ENCODE data around the gene STPG1. TPM values are rescaled to one million over a fixed set of nuclear protein-coding genes. Genes with fewer than 3 reads are reported as not detected.

STPG1 gene
- polyA plus RNA-seq, 1 donor (not counting 4 experiments of a cell fraction or from before 2014, with no cell fraction given), result 16.6 TPM

DNA sequence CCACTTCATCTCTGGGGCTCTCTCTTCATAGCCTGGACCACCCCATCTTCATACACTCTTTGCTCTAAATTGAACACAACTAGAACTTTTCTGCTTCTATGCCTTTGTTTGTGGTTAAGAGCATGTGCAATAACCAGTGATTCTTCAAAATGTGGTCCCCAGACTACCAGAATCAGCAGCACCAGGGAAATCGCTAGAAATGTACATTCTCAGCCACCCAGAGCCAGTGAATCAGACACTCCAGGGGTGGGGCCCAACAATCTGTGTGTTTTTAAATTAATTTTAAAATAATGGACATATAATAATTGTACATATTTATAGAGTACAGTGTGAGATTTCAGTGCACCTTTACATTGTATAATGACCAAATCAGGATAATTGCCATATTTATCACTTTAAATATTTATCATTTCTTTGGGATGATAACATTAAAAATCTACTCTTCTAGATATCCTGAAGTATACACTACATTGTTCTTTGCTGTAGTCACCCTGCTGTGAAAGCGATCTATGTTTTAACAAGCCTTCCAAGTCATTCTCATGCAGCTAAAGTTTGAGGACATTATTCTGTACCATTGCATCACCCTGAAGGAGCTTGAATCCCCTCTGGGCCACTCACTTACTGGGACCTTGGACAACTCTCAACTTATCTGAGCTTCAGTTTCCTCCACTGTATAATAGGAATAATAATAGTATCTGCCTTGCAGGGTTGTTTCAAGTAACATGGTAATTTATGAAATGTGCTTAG is 83.6 kb downstream of the STPG1 start:
- H3K79me2 ChIP-seq (ENCODE audit: control insufficient read depth, insufficient read depth, low read length), result no peaks in the 10 kb centered on the region
- peaks cover 2% of the 10 kb centered on the region for H3K27me3 ChIP-seq (ENCODE audit: control insufficient read depth, extremely low read depth, insufficient read depth, low read length)
- no peak overlapping the region for H2AFZ ChIP-seq (ENCODE audit: control insufficient read depth, low read length)
- FAIRE-seq, result peak; percentile 84
- H3K4me1 ChIP-seq (ENCODE audit: control insufficient read depth, extremely low read depth, insufficient read depth, low read length), result peaks cover 20% of the 10 kb centered on the region
- peak overlapping the region; percentile 45 for H3K4me2 ChIP-seq (ENCODE audit: control insufficient read depth, extremely low read depth, insufficient read depth, low read depth, low read length)
- H3K9me3 ChIP-seq (ENCODE audit: control insufficient read depth, low read depth, low read length), result no peaks in the 10 kb centered on the region
- H3K27ac ChIP-seq (ENCODE audit: control insufficient read depth, insufficient read depth, low read length), result peak overlapping the region; percentile 62
- H4K20me1 ChIP-seq (ENCODE audit: control insufficient read depth, extremely low read depth, insufficient read depth, low read length), result no peaks in the 10 kb centered on the region
- no peak for TF ChIP-seq EZH2 (IDR thresholded peaks at IDR 0.05; ENCODE audit: low read length)
- TF ChIP-seq, protein P1, sequence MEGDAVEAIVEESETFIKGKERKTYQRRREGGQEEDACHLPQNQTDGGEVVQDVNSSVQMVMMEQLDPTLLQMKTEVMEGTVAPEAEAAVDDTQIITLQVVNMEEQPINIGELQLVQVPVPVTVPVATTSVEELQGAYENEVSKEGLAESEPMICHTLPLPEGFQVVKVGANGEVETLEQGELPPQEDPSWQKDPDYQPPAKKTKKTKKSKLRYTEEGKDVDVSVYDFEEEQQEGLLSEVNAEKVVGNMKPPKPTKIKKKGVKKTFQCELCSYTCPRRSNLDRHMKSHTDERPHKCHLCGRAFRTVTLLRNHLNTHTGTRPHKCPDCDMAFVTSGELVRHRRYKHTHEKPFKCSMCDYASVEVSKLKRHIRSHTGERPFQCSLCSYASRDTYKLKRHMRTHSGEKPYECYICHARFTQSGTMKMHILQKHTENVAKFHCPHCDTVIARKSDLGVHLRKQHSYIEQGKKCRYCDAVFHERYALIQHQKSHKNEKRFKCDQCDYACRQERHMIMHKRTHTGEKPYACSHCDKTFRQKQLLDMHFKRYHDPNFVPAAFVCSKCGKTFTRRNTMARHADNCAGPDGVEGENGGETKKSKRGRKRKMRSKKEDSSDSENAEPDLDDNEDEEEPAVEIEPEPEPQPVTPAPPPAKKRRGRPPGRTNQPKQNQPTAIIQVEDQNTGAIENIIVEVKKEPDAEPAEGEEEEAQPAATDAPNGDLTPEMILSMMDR (optimal IDR thresholded peaks at IDR 0.05 in 1 of 3, IDR thresholded peaks at IDR 0.05 in 1 of 3, conservative IDR thresholded peaks at IDR 0.05 in 1 of 3; ENCODE audit: extremely low read depth in 1 of 3, insufficient read depth in 2 of 3, low read length in 3 of 3), result no peak
- no peak overlapping the region for H3K9ac ChIP-seq (ENCODE audit: control insufficient read depth, extremely low read depth, insufficient read depth, low read length)
- dilution Hi-C loops (cut with MboI; ENCODE audit: extremely low pct_ligation_motif_present, low sequenced_read_pairs), result no loop called here
- H3K4me3 ChIP-seq (ENCODE audit: control insufficient read depth in 2 of 3, extremely low read depth in 1 of 3, insufficient read depth in 2 of 3, low read depth in 1 of 3, low read length in 3 of 3), result no peak overlapping the region
- no peak for DNase-seq (ENCODE audit: low read depth, low spot score)
- peaks cover 0 to 8% of the 10 kb centered on the region in 2 experiments for H3K36me3 ChIP-seq (ENCODE audit: control insufficient read depth in 2 of 2, extremely low read depth in 1 of 2, insufficient read depth in 2 of 2, low read length in 2 of 2)
- H3K9me1 ChIP-seq (ENCODE audit: control insufficient read depth, extremely low read depth, insufficient read depth, low read length), result no peaks in the 10 kb centered on the region

- H3K79me2 ChIP-seq (ENCODE audit: control insufficient read depth, insufficient read depth, low read length), result no peaks in the 10 kb centered on the region
- H3K36me3 ChIP-seq (ENCODE audit: control insufficient read depth in 2 of 2, extremely low read depth in 1 of 2, insufficient read depth in 2 of 2, low read length in 2 of 2), result peaks cover 0 to 8% of the 10 kb centered on the region in 2 experiments
- dilution Hi-C loops (cut with MboI; ENCODE audit: extremely low pct_ligation_motif_present, low sequenced_read_pairs), result no loop called here
- peaks cover 19% of the 10 kb centered on the region for H3K4me1 ChIP-seq (ENCODE audit: control insufficient read depth, extremely low read depth, insufficient read depth, low read length)
- peaks cover 7% of the 10 kb centered on the region for H3K27me3 ChIP-seq (ENCODE audit: control insufficient read depth, extremely low read depth, insufficient read depth, low read length)
- H3K9ac ChIP-seq (ENCODE audit: control insufficient read depth, extremely low read depth, insufficient read depth, low read length), result no peak overlapping the region
- TF ChIP-seq, protein P1 (optimal IDR thresholded peaks at IDR 0.05 in 1 of 3, IDR thresholded peaks at IDR 0.05 in 1 of 3, conservative IDR thresholded peaks at IDR 0.05 in 1 of 3; ENCODE audit: extremely low read depth in 1 of 3, insufficient read depth in 2 of 3, low read length in 3 of 3), result no peak
- no peak for TF ChIP-seq EZH2 (IDR thresholded peaks at IDR 0.05; ENCODE audit: low read length)
- H3K4me2 ChIP-seq (ENCODE audit: control insufficient read depth, extremely low read depth, insufficient read depth, low read depth, low read length), result peak overlapping the region; percentile 45
- H3K9me3 ChIP-seq (ENCODE audit: control insufficient read depth, low read depth, low read length), result no peaks in the 10 kb centered on the region
- no peaks in the 10 kb centered on the region for H4K20me1 ChIP-seq (ENCODE audit: control insufficient read depth, extremely low read depth, insufficient read depth, low read length)
- DNase-seq (ENCODE audit: low read depth, low spot score) (no peak), FAIRE-seq (peak; percentile 5)
- no peak overlapping the region for H2AFZ ChIP-seq (ENCODE audit: control insufficient read depth, low read length)
- peak overlapping the region; percentile 32 for H3K27ac ChIP-seq (ENCODE audit: control insufficient read depth, insufficient read depth, low read length)
- H3K9me1 ChIP-seq (ENCODE audit: control insufficient read depth, extremely low read depth, insufficient read depth, low read length), result no peaks in the 10 kb centered on the region
- H3K4me3 ChIP-seq (ENCODE audit: control insufficient read depth in 2 of 3, extremely low read depth in 1 of 3, insufficient read depth in 2 of 3, low read depth in 1 of 3, low read length in 3 of 3), result no peak overlapping the region
These were observed 84.3 kb downstream of the STPG1 start for GRCh38 chr1:24329331-24329730.
